Effector memory CD8-positive, alpha-beta T cell (primary cell): ENCODE data around the gene MTREX.

ENCODE experiments used
- ATAC-seq: fragments of 150-1000 bp; cut with Tn5 transposase; replicated peaks from 2 replicates; pipeline ENCODE4 v1.10.0; 2021; ENCODE audit warnings: mild to moderate bottlenecking, moderate library complexity
- DNase-seq, 3 experiments: peaks; one replicate each; pipeline ENCODE4 v3.0.0; 2021
- H3K27ac Mint-ChIP-seq, 2 donors: one replicate each; pipeline ENCODE4 v1.8.0; 2022; ENCODE audit warnings: mild to moderate bottlenecking in 2 of 2, mixed read lengths in 2 of 2, moderate library complexity in 2 of 2
- H3K27me3 Mint-ChIP-seq, 2 donors: one replicate each; pipeline ENCODE4 v1.8.0; 2022; ENCODE audit warnings: mixed read lengths in 2 of 2
- H3K36me3 Mint-ChIP-seq: one replicate; pipeline ENCODE4 v1.8.0; 2022; ENCODE audit warnings: mild to moderate bottlenecking, moderate library complexity, mixed read lengths; ENCODE audit not compliant: insufficient read depth
- H3K4me1 Mint-ChIP-seq, 2 donors: one replicate each; pipeline ENCODE4 v1.8.0; 2022; ENCODE audit warnings: low read depth in 2 of 2, mixed read lengths in 2 of 2
- H3K4me3 Mint-ChIP-seq, 2 donors: one replicate each; pipeline ENCODE4 v1.8.0; 2022; ENCODE audit warnings: mild to moderate bottlenecking in 2 of 2, mixed read lengths in 2 of 2, moderate library complexity in 2 of 2
- H3K9me3 Mint-ChIP-seq, 2 donors: one replicate each; pipeline ENCODE4 v1.8.0; 2022; ENCODE audit warnings: mixed read lengths in 2 of 2

The MTREX gene

GRCh38 chr5:55338092-55338613 is 30.4 kb downstream of the MTREX start:
- ATAC-seq: no peak
- no peak for DNase-seq
- H3K27ac Mint-ChIP-seq: peak overlapping the region; percentile 80 to 83
- peaks cover 47% of the 10 kb centered on the region for H3K36me3 Mint-ChIP-seq
- H3K9me3 Mint-ChIP-seq: no peaks in the 10 kb centered on the region
- H3K27me3 Mint-ChIP-seq: no peaks in the 10 kb centered on the region
- H3K4me1 Mint-ChIP-seq: peaks cover 12 to 15% of the 10 kb centered on the region in 2 donors
- H3K4me3 Mint-ChIP-seq: peak overlapping the region; percentile 41 to 75

- Mint-ChIP-seq H3K36me3 (peaks cover 47% of the 10 kb centered on the region), H3K27ac (peak overlapping the region; percentile 80 to 83), H3K4me1 (peaks cover 12 to 15% of the 10 kb centered on the region in 2 donors), H3K9me3 (no peaks in the 10 kb centered on the region), H3K4me3 (peak overlapping the region; percentile 41 to 75), H3K27me3 (no peaks in the 10 kb centered on the region)
- DNase-seq (no peak), ATAC-seq (no peak)
These were observed 31.0 kb downstream of the MTREX start for GRCh38 chr5:55338810-55339243.

GRCh38 chr5:55343107-55343506 is 35.3 kb downstream of the MTREX start:
- DNase-seq: no peak

GRCh38 chr5:55343609-55344008 is 35.8 kb downstream of the MTREX start:
- peak overlapping the region in 1 of 2 donors; percentile 32 for H3K27ac Mint-ChIP-seq
- H3K27me3 Mint-ChIP-seq: no peaks in the 10 kb centered on the region
- peaks cover 74% of the 10 kb centered on the region for H3K36me3 Mint-ChIP-seq
- no peak for DNase-seq
- no peak overlapping the region for H3K4me3 Mint-ChIP-seq
- peaks cover 3 to 7% of the 10 kb centered on the region in 2 donors for H3K4me1 Mint-ChIP-seq
- no peak for ATAC-seq
- no peaks in the 10 kb centered on the region for H3K9me3 Mint-ChIP-seq

More at GRCh38 chr5:55343107-55343506, 35.3 kb downstream of the MTREX start:
- Mint-ChIP-seq H3K4me1 (peaks cover 8 to 10% of the 10 kb centered on the region in 2 donors), H3K27me3 (no peaks in the 10 kb centered on the region), H3K36me3 (peaks cover 74% of the 10 kb centered on the region), H3K9me3 (no peaks in the 10 kb centered on the region), H3K27ac (peak overlapping the region in 1 of 2 donors; percentile 32), H3K4me3 (no peak overlapping the region)
- ATAC-seq: no peak

GRCh38 chr5:55344392-55344992 is 36.7 kb downstream of the MTREX start:
- peak; percentile 56 to 71 (median 58) for DNase-seq
- H3K9me3 Mint-ChIP-seq: no peaks in the 10 kb centered on the region
- H3K27me3 Mint-ChIP-seq: no peaks in the 10 kb centered on the region
- peaks cover 76% of the 10 kb centered on the region for H3K36me3 Mint-ChIP-seq
- peak overlapping the region in 1 of 2 donors; percentile 60 for H3K27ac Mint-ChIP-seq
- no peak overlapping the region for H3K4me3 Mint-ChIP-seq
- ATAC-seq: peak; percentile 72
- peaks cover 2 to 3% of the 10 kb centered on the region in 2 donors for H3K4me1 Mint-ChIP-seq

GRCh38 chr5:55345327-55345726 is 37.5 kb downstream of the MTREX start:
- peaks cover 2 to 3% of the 10 kb centered on the region in 2 donors for H3K4me1 Mint-ChIP-seq
- H3K4me3 Mint-ChIP-seq: no peak overlapping the region
- no peaks in the 10 kb centered on the region for H3K27me3 Mint-ChIP-seq
- peaks cover 84% of the 10 kb centered on the region for H3K36me3 Mint-ChIP-seq
- ATAC-seq (no peak), DNase-seq (no peak)
- no peak overlapping the region for H3K27ac Mint-ChIP-seq
- no peaks in the 10 kb centered on the region for H3K9me3 Mint-ChIP-seq

- H3K27ac Mint-ChIP-seq: no peak overlapping the region
- H3K27me3 Mint-ChIP-seq: no peaks in the 10 kb centered on the region
- H3K9me3 Mint-ChIP-seq: no peaks in the 10 kb centered on the region
- ATAC-seq (no peak), DNase-seq (no peak)
- peaks cover 86% of the 10 kb centered on the region for H3K36me3 Mint-ChIP-seq
- peaks cover 2 to 3% of the 10 kb centered on the region in 2 donors for H3K4me1 Mint-ChIP-seq
- H3K4me3 Mint-ChIP-seq: no peak overlapping the region
These were observed 40.0 kb downstream of the MTREX start for GRCh38 chr5:55347786-55348185.

- Mint-ChIP-seq H3K9me3 (no peaks in the 10 kb centered on the region), H3K36me3 (peaks cover 87% of the 10 kb centered on the region), H3K4me3 (no peak overlapping the region), H3K27me3 (no peaks in the 10 kb centered on the region), H3K4me1 (peaks cover 0 to 6% of the 10 kb centered on the region in 2 donors), H3K27ac (no peak overlapping the region)
- no peak for DNase-seq
- no peak for ATAC-seq
These were observed 43.0 kb downstream of the MTREX start for GRCh38 chr5:55350754-55351153.

- Mint-ChIP-seq H3K4me1 (peaks cover 0 to 3% of the 10 kb centered on the region in 2 donors), H3K27ac (no peak overlapping the region), H3K4me3 (no peak overlapping the region), H3K27me3 (no peaks in the 10 kb centered on the region), H3K36me3 (peaks cover 58% of the 10 kb centered on the region), H3K9me3 (no peaks in the 10 kb centered on the region)
- ATAC-seq (no peak), DNase-seq (no peak)
These were observed 49.1 kb downstream of the MTREX start for GRCh38 chr5:55356896-55357295.

- Mint-ChIP-seq H3K27me3 (no peaks in the 10 kb centered on the region), H3K27ac (peak overlapping the region in 1 of 2 donors; percentile 20), H3K9me3 (no peaks in the 10 kb centered on the region), H3K4me1 (peaks cover 0 to 11% of the 10 kb centered on the region in 2 donors), H3K4me3 (no peak overlapping the region), H3K36me3 (peaks cover 32% of the 10 kb centered on the region)
- no peak for ATAC-seq
- DNase-seq: no peak
These were observed 52.4 kb downstream of the MTREX start for GRCh38 chr5:55360190-55360589.

- H3K9me3 Mint-ChIP-seq: no peaks in the 10 kb centered on the region
- DNase-seq (no peak), ATAC-seq (no peak)
- H3K4me1 Mint-ChIP-seq: peaks cover 0 to 11% of the 10 kb centered on the region in 2 donors
- peak overlapping the region in 1 of 2 donors; percentile 2 for H3K27ac Mint-ChIP-seq
- H3K27me3 Mint-ChIP-seq: no peaks in the 10 kb centered on the region
- H3K4me3 Mint-ChIP-seq: no peak overlapping the region
- peaks cover 44% of the 10 kb centered on the region for H3K36me3 Mint-ChIP-seq
These were observed 56.1 kb downstream of the MTREX start for GRCh38 chr5:55363856-55364255.

GRCh38 chr5:55364537-55365055 is 56.8 kb downstream of the MTREX start:
- H3K4me1 Mint-ChIP-seq: peaks cover 0 to 11% of the 10 kb centered on the region in 2 donors
- DNase-seq (no peak), ATAC-seq (no peak)
- H3K4me3 Mint-ChIP-seq: no peak overlapping the region
- H3K27me3 Mint-ChIP-seq: no peaks in the 10 kb centered on the region
- peaks cover 41% of the 10 kb centered on the region for H3K36me3 Mint-ChIP-seq
- peak overlapping the region; percentile 11 to 58 for H3K27ac Mint-ChIP-seq
- H3K9me3 Mint-ChIP-seq: no peaks in the 10 kb centered on the region

GRCh38 chr5:55370291-55370925 is 62.6 kb downstream of the MTREX start:
- DNase-seq: no peak
- Mint-ChIP-seq H3K27ac (no peak overlapping the region), H3K9me3 (no peaks in the 10 kb centered on the region), H3K4me3 (no peak overlapping the region), H3K4me1 (peaks cover 0 to 5% of the 10 kb centered on the region in 2 donors), H3K27me3 (no peaks in the 10 kb centered on the region), H3K36me3 (peaks cover 58% of the 10 kb centered on the region)
- no peak for ATAC-seq

GRCh38 chr5:55371145-55371544 is 63.4 kb downstream of the MTREX start:
- ATAC-seq: no peak
- H3K4me3 Mint-ChIP-seq: no peak overlapping the region
- peaks cover 0 to 5% of the 10 kb centered on the region in 2 donors for H3K4me1 Mint-ChIP-seq
- no peak overlapping the region for H3K27ac Mint-ChIP-seq
- H3K36me3 Mint-ChIP-seq: peaks cover 57% of the 10 kb centered on the region
- no peaks in the 10 kb centered on the region for H3K27me3 Mint-ChIP-seq
- H3K9me3 Mint-ChIP-seq: no peaks in the 10 kb centered on the region
- DNase-seq: no peak
